Activated B cell treated with CpG ODN at 0.5 μM for 24 hours (primary cell): ENCODE data around the gene SPIRE2. TPM values are rescaled to one million over a fixed set of nuclear protein-coding genes. Genes with fewer than 3 reads are reported as not detected.

Experiments
- ATAC-seq: fragments of 200-7000 bp; cut with Tn5 transposase; one replicate; pipeline ENCODE4 v1.10.0; 2021; ENCODE audit warnings: low read depth, mild to moderate bottlenecking, moderate library complexity
- CTCF ChIA-PET: fragments of 350-600 bp; sonication (Branson Sonifier 250); formaldehyde crosslinking; loops from one replicate; lab custom pipeline; 2021; ENCODE audit warnings: antibody characterized with exemption; lab: Charles Lee
- POLR2A ChIA-PET: fragments of 350-600 bp; sonication (Branson Sonifier 250); formaldehyde crosslinking; loops from one replicate; lab custom pipeline; 2021; ENCODE audit warnings: antibody characterized with exemption; lab: Charles Lee
- DNase-seq: peaks from one replicate; pipeline ENCODE4 v3.0.0; 2022
- H3K27ac Mint-ChIP-seq: one replicate; pipeline ENCODE4 v1.8.0; 2020; ENCODE audit warnings: mixed read lengths
- H3K27me3 Mint-ChIP-seq: one replicate; pipeline ENCODE4 v1.8.0; 2021; ENCODE audit warnings: mixed read lengths
- H3K36me3 Mint-ChIP-seq: one replicate; pipeline ENCODE4 v1.8.0; 2021; ENCODE audit warnings: low read depth, mixed read lengths
- H3K4me1 Mint-ChIP-seq: one replicate; pipeline ENCODE4 v1.8.0; 2021; ENCODE audit warnings: mixed read lengths
- H3K4me3 Mint-ChIP-seq: one replicate; pipeline ENCODE4 v1.8.0; 2020; ENCODE audit warnings: mild to moderate bottlenecking, mixed read lengths
- H3K9me3 Mint-ChIP-seq: one replicate; pipeline ENCODE4 v1.8.0; 2020; ENCODE audit warnings: mixed read lengths
- CTCF ChIP-seq: fragments of 200-600 bp; IDR thresholded peaks from one replicate; pipeline ENCODE4 v1.8.0; 2022; ENCODE audit warnings: antibody characterized with exemption, mild to moderate bottlenecking
- intact Hi-C: fragments of 100-400 bp; cut with micrococcal nuclease; formaldehyde crosslinking; loops from one replicate; pipeline ENCODE4 v1.15.1; 2024
- total RNA-seq: library from RNA; stranded (reverse); gene quantifications from 2 replicates; pipeline ENCODE4 v1.2.3, GENCODE V29; 2022

The SPIRE2 gene
- total RNA-seq, 1 donor from 2014 or later, result 1.2 TPM

- DNase-seq (no peak), ATAC-seq (no peak)
- intact Hi-C loops, result no loop called here
- CTCF ChIA-PET, result no interaction called here
- Mint-ChIP-seq H3K36me3 (peaks cover 81% of the 10 kb centered on the region), H3K4me3 (no peak overlapping the region), H3K4me1 (no peaks in the 10 kb centered on the region), H3K27me3 (no peaks in the 10 kb centered on the region), H3K9me3 (no peaks in the 10 kb centered on the region), H3K27ac (no peak overlapping the region)
- POLR2A ChIA-PET, result no interaction called here
- TF ChIP-seq CTCF, result no peak
Measured at GRCh38 chr16:89890886-89891657, 62.8 kb downstream of the SPIRE2 start.

- no peak for TF ChIP-seq CTCF
- intact Hi-C loops, result no loop called here
- H3K27me3 Mint-ChIP-seq, result no peaks in the 10 kb centered on the region
- no peaks in the 10 kb centered on the region for H3K9me3 Mint-ChIP-seq
- peaks cover 79% of the 10 kb centered on the region for H3K36me3 Mint-ChIP-seq
- no peak overlapping the region for H3K4me3 Mint-ChIP-seq
- CTCF ChIA-PET, result no interaction called here
- POLR2A ChIA-PET, result no interaction called here
- ATAC-seq (no peak), DNase-seq (no peak)
- H3K27ac Mint-ChIP-seq, result no peak overlapping the region
- no peaks in the 10 kb centered on the region for H3K4me1 Mint-ChIP-seq
Measured at GRCh38 chr16:89892055-89892630, 63.9 kb downstream of the SPIRE2 start.

- no peaks in the 10 kb centered on the region for H3K27me3 Mint-ChIP-seq
- POLR2A ChIA-PET, result no interaction called here
- no peak overlapping the region for H3K27ac Mint-ChIP-seq
- ATAC-seq (no peak), DNase-seq (no peak)
- CTCF ChIA-PET, result no interaction called here
- H3K4me3 Mint-ChIP-seq, result no peak overlapping the region
- H3K36me3 Mint-ChIP-seq, result peaks cover 79% of the 10 kb centered on the region
- no peaks in the 10 kb centered on the region for H3K9me3 Mint-ChIP-seq
- intact Hi-C loops, result no loop called here
- no peak for TF ChIP-seq CTCF
- H3K4me1 Mint-ChIP-seq, result no peaks in the 10 kb centered on the region
Measured at GRCh38 chr16:89892635-89893034, 64.4 kb downstream of the SPIRE2 start.

- Mint-ChIP-seq H3K9me3 (no peaks in the 10 kb centered on the region), H3K4me3 (no peak overlapping the region), H3K4me1 (no peaks in the 10 kb centered on the region), H3K27me3 (no peaks in the 10 kb centered on the region), H3K36me3 (peaks cover 80% of the 10 kb centered on the region), H3K27ac (no peak overlapping the region)
- ChIA-PET POLR2A (no interaction called here), CTCF (no interaction called here)
- ATAC-seq (no peak), DNase-seq (no peak)
- intact Hi-C loops, result no loop called here
- TF ChIP-seq CTCF, result no peak
Measured at GRCh38 chr16:89893642-89894548, 65.6 kb downstream of the SPIRE2 start.
